Cardiac muscle cell (in vitro differentiated cells and primary cell): ENCODE measurements around the gene CEBPZOS. TPM values are rescaled to one million over a fixed set of nuclear protein-coding genes. Genes with fewer than 3 reads are reported as not detected.

ENCODE experiments used
- DNase-seq, 2 donors: peaks; one replicate each; pipeline versions ENCODE4 v3.0.0 to v3.0.0-alpha.2; 2010 to 2017; ENCODE audit warnings: low read depth in 1 of 2, low spot score in 1 of 2
- H3K27ac ChIP-seq: fragments of 200-600 bp; sonication (generic); 2 replicates; pipeline ENCODE4 v1.5.1; 2016
- H3K27me3 ChIP-seq: fragments of 200-600 bp; sonication (generic); 2 replicates; pipeline ENCODE4 v1.6.0; 2016; ENCODE audit warnings: control low read depth
- H3K36me3 ChIP-seq: fragments of 200-600 bp; sonication (generic); 2 replicates; pipeline ENCODE4 v1.5.1; 2016; ENCODE audit warnings: control low read depth
- H3K4me1 ChIP-seq: fragments of 200-600 bp; sonication (generic); 2 replicates; pipeline ENCODE4 v1.8.1; 2017; ENCODE audit warnings: low read depth, mild to moderate bottlenecking, mixed run types
- H3K4me3 ChIP-seq: fragments of 200-600 bp; sonication (generic); 2 replicates; pipeline ENCODE4 v1.5.1; 2016; ENCODE audit warnings: mild to moderate bottlenecking
- H3K9me3 ChIP-seq: fragments of 200-600 bp; sonication (generic); 2 replicates; pipeline ENCODE4 v1.5.1; 2017; ENCODE audit warnings: low read depth, mild to moderate bottlenecking, control low read depth
- CTCF ChIP-seq: IDR thresholded peaks from 2 replicates; pipeline ENCODE4 v1.5.1; 2012; ENCODE audit warnings: low read depth, mild to moderate bottlenecking, low read length
- polyA plus RNA-seq: library from polyadenylated mRNA; unstranded; fragments of >200 nt; fragmentation: Nextera tagmentation; extraction: Ambion mirVana; gene quantifications from 2 replicates; pipeline ENCODE4 v1.2.1, GENCODE V29; 2016
- total RNA-seq: library from RNA; depleted of rRNA; stranded (reverse); fragments of >200 nt; gene quantifications from 2 replicates; pipeline ENCODE4 v1.2.3, GENCODE V29; 2016

CEBPZOS gene
- total RNA-seq (10.6 and 17.7 TPM in 2 replicates), polyA plus RNA-seq (25.4 and 34.3 TPM in 2 replicates)

GRCh38 chr2:37196320-37197195, at the start of gene CEBPZOS:
TSS of gene CEBPZOS (plus strand) at chr2:37196496. CDS start at chr2:37199705, 3,209 bp downstream.
- no peaks in the 10 kb centered on the region for H3K4me1 ChIP-seq
- H3K27me3 ChIP-seq = no peaks in the 10 kb centered on the region
- H3K9me3 ChIP-seq = no peaks in the 10 kb centered on the region
- H3K36me3 ChIP-seq = peaks cover 9% of the 10 kb centered on the region
- DNase-seq = peak; percentile 74 to 82
- H3K27ac ChIP-seq = peak within 1 kb of the TSS; percentile 71
- no peak for TF ChIP-seq CTCF
- H3K4me3 ChIP-seq = peak within 1 kb of the TSS; percentile 41

- H3K27me3 ChIP-seq = no peaks in the 10 kb centered on the region
- H3K4me3 ChIP-seq = no peak overlapping the region
- no peak overlapping the region for H3K27ac ChIP-seq
Measured at GRCh38 chr2:37148325-37148724, 48.0 kb upstream of the CEBPZOS start.

GRCh38 chr2:37149626-37150322, 46.5 kb upstream of the CEBPZOS start:
- no peak for TF ChIP-seq CTCF
- H3K27me3 ChIP-seq = no peaks in the 10 kb centered on the region
- H3K4me3 ChIP-seq = no peak overlapping the region
- H3K9me3 ChIP-seq = no peaks in the 10 kb centered on the region
- H3K27ac ChIP-seq = no peak overlapping the region
- H3K4me1 ChIP-seq = no peaks in the 10 kb centered on the region
- peaks cover 21% of the 10 kb centered on the region for H3K36me3 ChIP-seq
- DNase-seq = no peak

More at GRCh38 chr2:37148325-37148724, 48.0 kb upstream of the CEBPZOS start:
- no peak for DNase-seq
- no peak for TF ChIP-seq CTCF
- Histone ChIP-seq H3K9me3 (no peaks in the 10 kb centered on the region), H3K36me3 (peaks cover 24% of the 10 kb centered on the region), H3K4me1 (no peaks in the 10 kb centered on the region)

GRCh38 chr2:37153224-37153623, 43.1 kb upstream of the CEBPZOS start:
- no peak for TF ChIP-seq CTCF
- Histone ChIP-seq H3K27me3 (no peaks in the 10 kb centered on the region), H3K4me1 (peaks cover 4% of the 10 kb centered on the region), H3K36me3 (no peaks in the 10 kb centered on the region), H3K27ac (no peak overlapping the region), H3K9me3 (no peaks in the 10 kb centered on the region), H3K4me3 (no peak overlapping the region)
- no peak for DNase-seq

- no peaks in the 10 kb centered on the region for H3K9me3 ChIP-seq
- peaks cover 4% of the 10 kb centered on the region for H3K4me1 ChIP-seq
- TF ChIP-seq CTCF = no peak
- H3K4me3 ChIP-seq = no peak overlapping the region
- no peaks in the 10 kb centered on the region for H3K36me3 ChIP-seq
- H3K27me3 ChIP-seq = no peaks in the 10 kb centered on the region
- no peak overlapping the region for H3K27ac ChIP-seq
- no peak for DNase-seq
Measured at GRCh38 chr2:37154785-37155184, 41.5 kb upstream of the CEBPZOS start.
